Mesenchymal stem cell (in vitro differentiated cells and primary cell): ENCODE results near the gene MYH9.

Source experiments
- DNase-seq: peaks from one replicate; pipeline ENCODE4 v3.0.0-alpha.2; 2013
- H2AFZ ChIP-seq: one replicate; pipeline ENCODE4 v1.6.1; 2013; ENCODE audit warnings: low read depth, mild to moderate bottlenecking, control low read depth, inconsistent platforms, low read length, moderate library complexity
- H2AK5ac ChIP-seq: 2 replicates; pipeline ENCODE4 v1.6.1; 2013; ENCODE audit warnings: low read length, moderate library complexity, mild to moderate bottlenecking, inconsistent platforms; ENCODE audit not compliant: severe bottlenecking
- H2BK120ac ChIP-seq: one replicate; pipeline ENCODE4 v1.6.1; 2013; ENCODE audit warnings: low read depth, mild to moderate bottlenecking, inconsistent platforms, low read length, moderate library complexity
- H2BK12ac ChIP-seq, 2 experiments: one replicate each; pipeline ENCODE4 v1.6.1; 2013; ENCODE audit warnings: inconsistent platforms in 2 of 2, low read length in 2 of 2, mild to moderate bottlenecking in 2 of 2, moderate library complexity in 2 of 2, control low read depth in 1 of 2
- H2BK15ac ChIP-seq: one replicate; pipeline ENCODE4 v1.6.1; 2013; ENCODE audit warnings: mild to moderate bottlenecking, low read depth, inconsistent platforms; ENCODE audit not compliant: poor library complexity, severe bottlenecking
- H2BK5ac ChIP-seq: 2 replicates; pipeline ENCODE4 v1.6.1; 2013; ENCODE audit warnings: low read depth, mild to moderate bottlenecking, low read length, control low read depth, inconsistent platforms; ENCODE audit not compliant: poor library complexity, severe bottlenecking
- H3K14ac ChIP-seq, 2 experiments: one replicate each; pipeline ENCODE4 v1.6.1; 2013; ENCODE audit warnings: inconsistent platforms in 2 of 2, low read length in 2 of 2, control low read depth in 1 of 2, mild to moderate bottlenecking in 1 of 2, moderate library complexity in 1 of 2
- H3K18ac ChIP-seq, 2 experiments: one replicate each; pipeline ENCODE4 v1.6.1; 2013; ENCODE audit warnings: inconsistent platforms in 2 of 2, low read length in 2 of 2, control low read depth in 1 of 2, low read depth in 1 of 2, mild to moderate bottlenecking in 1 of 2
- H3K23ac ChIP-seq, 2 experiments: one replicate each; pipeline ENCODE4 v1.6.1; 2013; ENCODE audit warnings: inconsistent platforms in 2 of 2, low read length in 2 of 2, mild to moderate bottlenecking in 2 of 2, moderate library complexity in 2 of 2, control low read depth in 1 of 2
- H3K27ac ChIP-seq: 2 replicates; pipeline ENCODE4 v1.5.1; 2013; ENCODE audit warnings: mild to moderate bottlenecking, moderate library complexity, low read length, control low read depth, inconsistent platforms; ENCODE audit not compliant: poor library complexity, severe bottlenecking
- H3K27me3 ChIP-seq, 2 experiments: 2 replicates each; pipeline versions ENCODE4 v1.6.1 to v1.7.0; 2013; ENCODE audit warnings: low read length in 2 of 2, mild to moderate bottlenecking in 2 of 2, moderate library complexity in 2 of 2, control low read depth in 1 of 2, inconsistent platforms in 1 of 2; ENCODE audit not compliant: control insufficient read depth in 1 of 2, insufficient read depth in 1 of 2
- H3K36me3 ChIP-seq, 2 experiments: 2 replicates each; pipeline versions ENCODE4 v1.6.1 to v1.7.0; 2013; ENCODE audit warnings: low read length in 2 of 2, control low read depth in 1 of 2, inconsistent platforms in 1 of 2, low read depth in 1 of 2, mild to moderate bottlenecking in 1 of 2; ENCODE audit not compliant: insufficient read depth in 2 of 2, control insufficient read depth in 1 of 2
- H3K4ac ChIP-seq, 2 experiments: one replicate each; pipeline ENCODE4 v1.6.1; 2013; ENCODE audit warnings: inconsistent platforms in 2 of 2, low read length in 2 of 2, mild to moderate bottlenecking in 2 of 2, moderate library complexity in 2 of 2, control low read depth in 1 of 2, low read depth in 1 of 2
- H3K4me1 ChIP-seq: 2 replicates; pipeline ENCODE4 v1.6.1; 2013; ENCODE audit warnings: low read depth, low read length, control low read depth; ENCODE audit not compliant: control insufficient read depth, insufficient read depth
- H3K4me2 ChIP-seq: 2 replicates; pipeline ENCODE4 v1.6.1; 2013; ENCODE audit warnings: low read length, mild to moderate bottlenecking, inconsistent platforms; ENCODE audit not compliant: poor library complexity, severe bottlenecking
- H3K4me3 ChIP-seq, 2 experiments: 2 replicates each; pipeline versions ENCODE4 v1.5.1 to v1.7.0; 2013; ENCODE audit warnings: low read length in 2 of 2, mild to moderate bottlenecking in 2 of 2, control low read depth in 1 of 2, low read depth in 1 of 2; ENCODE audit not compliant: insufficient read depth in 1 of 2
- H3K79me1 ChIP-seq: replicated peaks from 2 replicates; pipeline ENCODE4 v1.6.1; 2013; ENCODE audit warnings: mild to moderate bottlenecking, control low read depth, low read length, inconsistent platforms; ENCODE audit not compliant: poor library complexity, severe bottlenecking
- H3K9ac ChIP-seq: 2 replicates; pipeline ENCODE4 v1.7.0; 2013; ENCODE audit warnings: mild to moderate bottlenecking, low read length, moderate library complexity
- H3K9me3 ChIP-seq: 2 replicates; pipeline ENCODE4 v1.7.0; 2013; ENCODE audit warnings: mild to moderate bottlenecking, low read length; ENCODE audit not compliant: control insufficient read depth
- H4K8ac ChIP-seq: one replicate; pipeline ENCODE4 v1.6.1; 2013; ENCODE audit warnings: inconsistent platforms, mild to moderate bottlenecking, low read length, moderate library complexity
- H4K91ac ChIP-seq: one replicate; pipeline ENCODE4 v1.6.1; 2013; ENCODE audit warnings: mild to moderate bottlenecking, low read length, inconsistent platforms
- WGBS: methylation state at CpG from one replicate; pipeline ENCODE4 v1.1.7; 2013; ENCODE audit warnings: mixed read lengths; 5-methylcytosine and 5-hydroxymethylcytosine counted together

Gene MYH9

GRCh38 chr22:36317658-36318271, 70.0 kb downstream of the MYH9 start:
- no peaks in the 10 kb centered on the region for H3K9me3 ChIP-seq
- H2BK12ac ChIP-seq, result no peak overlapping the region
- no peak overlapping the region for H3K14ac ChIP-seq
- H4K91ac ChIP-seq, result no peak overlapping the region
- no peak overlapping the region for H2BK15ac ChIP-seq
- no peak overlapping the region for H3K23ac ChIP-seq
- WGBS, result 91% methylated on average over 20 of the region's 20 CpGs
- peaks cover 19% of the 10 kb centered on the region for H3K4me1 ChIP-seq
- H3K27me3 ChIP-seq, result no peaks in the 10 kb centered on the region
- no peak overlapping the region for H2BK5ac ChIP-seq
- H2BK120ac ChIP-seq, result no peak overlapping the region
- H3K9ac ChIP-seq, result no peak overlapping the region
- no peak overlapping the region for H3K4me2 ChIP-seq
- H2AFZ ChIP-seq, result no peak overlapping the region
- H3K36me3 ChIP-seq, result peaks cover 83 to 89% of the 10 kb centered on the region in 2 experiments
- H3K4me3 ChIP-seq, result no peak overlapping the region
- H2AK5ac ChIP-seq, result no peak overlapping the region
- peak overlapping the region; percentile 5 for H3K27ac ChIP-seq
- H3K4ac ChIP-seq, result no peak overlapping the region
- peaks cover 3% of the 10 kb centered on the region for H3K79me1 ChIP-seq
- no peak for DNase-seq
- H3K18ac ChIP-seq, result no peak overlapping the region
- no peak overlapping the region for H4K8ac ChIP-seq

- H3K18ac ChIP-seq, result no peak overlapping the region
Observed at GRCh38 chr22:36316419-36316818, 71.3 kb downstream of the MYH9 start.

GRCh38 chr22:36315325-36315724, 72.4 kb downstream of the MYH9 start:
- 80% methylated on average over 7 of the region's 7 CpGs for WGBS
- H2BK5ac ChIP-seq, result no peak overlapping the region

More at GRCh38 chr22:36316419-36316818, 71.3 kb downstream of the MYH9 start:
- no peak overlapping the region for H3K27ac ChIP-seq
- peaks cover 3% of the 10 kb centered on the region for H3K79me1 ChIP-seq
- H3K4me3 ChIP-seq, result no peak overlapping the region
- H2BK5ac ChIP-seq, result no peak overlapping the region
- no peak overlapping the region for H4K8ac ChIP-seq
- no peak overlapping the region for H4K91ac ChIP-seq
- no peak overlapping the region for H3K14ac ChIP-seq
- no peak overlapping the region for H2AK5ac ChIP-seq
- no peak overlapping the region for H3K23ac ChIP-seq
- H2BK120ac ChIP-seq, result no peak overlapping the region
- no peak for DNase-seq
- no peak overlapping the region for H2AFZ ChIP-seq
- H3K36me3 ChIP-seq, result peaks cover 82 to 87% of the 10 kb centered on the region in 2 experiments
- no peaks in the 10 kb centered on the region for H3K9me3 ChIP-seq
- H3K9ac ChIP-seq, result no peak overlapping the region
- 98% methylated on average over 10 of the region's 14 CpGs for WGBS
- peaks cover 17% of the 10 kb centered on the region for H3K4me1 ChIP-seq
- no peak overlapping the region for H3K4ac ChIP-seq
- peak overlapping the region; percentile 86 for H2BK15ac ChIP-seq
- no peaks in the 10 kb centered on the region for H3K27me3 ChIP-seq
- H3K4me2 ChIP-seq, result no peak overlapping the region
- no peak overlapping the region for H2BK12ac ChIP-seq

GRCh38 chr22:36311386-36312085, 76.2 kb downstream of the MYH9 start:
- H3K4ac ChIP-seq, result no peak overlapping the region
- no peak overlapping the region for H3K4me2 ChIP-seq
- no peak overlapping the region for H2AFZ ChIP-seq
- peak; percentile 42 for DNase-seq
- H2BK12ac ChIP-seq, result no peak overlapping the region
- peaks cover 2% of the 10 kb centered on the region for H3K79me1 ChIP-seq
- H4K8ac ChIP-seq, result no peak overlapping the region
- H3K27ac ChIP-seq, result peak overlapping the region; percentile 14
- no peak overlapping the region for H3K14ac ChIP-seq
- peaks cover 79 to 85% of the 10 kb centered on the region in 2 experiments for H3K36me3 ChIP-seq
- H3K4me1 ChIP-seq, result peaks cover 26% of the 10 kb centered on the region
- no peaks in the 10 kb centered on the region for H3K9me3 ChIP-seq
- no peak overlapping the region for H2AK5ac ChIP-seq
- no peak overlapping the region for H3K23ac ChIP-seq
- no peak overlapping the region for H3K4me3 ChIP-seq
- no peak overlapping the region for H3K18ac ChIP-seq
- no peak overlapping the region for H2BK5ac ChIP-seq
- no peaks in the 10 kb centered on the region for H3K27me3 ChIP-seq
- no peak overlapping the region for H2BK120ac ChIP-seq
- H2BK15ac ChIP-seq, result no peak overlapping the region
- no peak overlapping the region for H4K91ac ChIP-seq
- 73% methylated on average over 18 of the region's 18 CpGs for WGBS
- H3K9ac ChIP-seq, result no peak overlapping the region

More at GRCh38 chr22:36315325-36315724, 72.4 kb downstream of the MYH9 start:
- Histone ChIP-seq H3K23ac (no peak overlapping the region), H3K4ac (no peak overlapping the region), H3K4me1 (peaks cover 26% of the 10 kb centered on the region), H4K8ac (no peak overlapping the region), H2AFZ (no peak overlapping the region), H3K79me1 (peaks cover 3% of the 10 kb centered on the region), H3K27ac (peak overlapping the region; percentile 36), H2BK120ac (no peak overlapping the region), H3K14ac (no peak overlapping the region), H2BK15ac (no peak overlapping the region), H3K9ac (no peak overlapping the region), H2AK5ac (no peak overlapping the region), H4K91ac (no peak overlapping the region), H3K27me3 (no peaks in the 10 kb centered on the region), H3K4me2 (no peak overlapping the region), H2BK12ac (no peak overlapping the region), H3K9me3 (no peaks in the 10 kb centered on the region), H3K4me3 (no peak overlapping the region), H3K18ac (no peak overlapping the region), H3K36me3 (peaks cover 81 to 88% of the 10 kb centered on the region in 2 experiments)
- no peak for DNase-seq
